Measurements from ENCODE around the gene HPSE2.

- TF ChIP-seq, protein P1, sequence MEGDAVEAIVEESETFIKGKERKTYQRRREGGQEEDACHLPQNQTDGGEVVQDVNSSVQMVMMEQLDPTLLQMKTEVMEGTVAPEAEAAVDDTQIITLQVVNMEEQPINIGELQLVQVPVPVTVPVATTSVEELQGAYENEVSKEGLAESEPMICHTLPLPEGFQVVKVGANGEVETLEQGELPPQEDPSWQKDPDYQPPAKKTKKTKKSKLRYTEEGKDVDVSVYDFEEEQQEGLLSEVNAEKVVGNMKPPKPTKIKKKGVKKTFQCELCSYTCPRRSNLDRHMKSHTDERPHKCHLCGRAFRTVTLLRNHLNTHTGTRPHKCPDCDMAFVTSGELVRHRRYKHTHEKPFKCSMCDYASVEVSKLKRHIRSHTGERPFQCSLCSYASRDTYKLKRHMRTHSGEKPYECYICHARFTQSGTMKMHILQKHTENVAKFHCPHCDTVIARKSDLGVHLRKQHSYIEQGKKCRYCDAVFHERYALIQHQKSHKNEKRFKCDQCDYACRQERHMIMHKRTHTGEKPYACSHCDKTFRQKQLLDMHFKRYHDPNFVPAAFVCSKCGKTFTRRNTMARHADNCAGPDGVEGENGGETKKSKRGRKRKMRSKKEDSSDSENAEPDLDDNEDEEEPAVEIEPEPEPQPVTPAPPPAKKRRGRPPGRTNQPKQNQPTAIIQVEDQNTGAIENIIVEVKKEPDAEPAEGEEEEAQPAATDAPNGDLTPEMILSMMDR (IDR thresholded peaks at IDR 0.05; ENCODE audit: low read depth, low read length) = no peak
- no peak for TF ChIP-seq EZH2phosphoT487 (IDR thresholded peaks at IDR 0.05; ENCODE audit: low read depth)
These were observed 325.1 kb downstream of the HPSE2 start for GRCh38 chr10:98910546-98910945.
